Activated T-cell treated with anti-CD3 and anti-CD28 coated beads for 24 hours (primary cell): ENCODE measurements around the gene KLC1.
A peak's percentile ranks its signal among the peaks of the same experiment; 100 is the strongest.

Experiments used
- DNase-seq: peaks from one replicate; pipeline ENCODE4 v3.0.0-alpha.2; 2020; ENCODE audit warnings: low read depth

KLC1 gene

GRCh38 chr14:103735815-103736545, 107.0 kb downstream of the KLC1 start:
- no peak for DNase-seq

- no peak for DNase-seq
Measured at GRCh38 chr14:103736546-103737431, 107.8 kb downstream of the KLC1 start.

- no peak for DNase-seq
Measured at GRCh38 chr14:103737432-103738045, 108.5 kb downstream of the KLC1 start.

GRCh38 chr14:103738166-103738565, 109.2 kb downstream of the KLC1 start:
- no peak for DNase-seq

- DNase-seq: no peak
Measured at GRCh38 chr14:103738701-103739451, 109.9 kb downstream of the KLC1 start.

GRCh38 chr14:103739466-103739792, 110.4 kb downstream of the KLC1 start:
- DNase-seq: no peak

- no peak for DNase-seq
Measured at GRCh38 chr14:103739793-103740501, 110.9 kb downstream of the KLC1 start.

- no peak for DNase-seq
Measured at GRCh38 chr14:103740991-103741689, 112.1 kb downstream of the KLC1 start.

GRCh38 chr14:103741876-103742275, 112.9 kb downstream of the KLC1 start:
- no peak for DNase-seq

GRCh38 chr14:103742499-103743255, 113.7 kb downstream of the KLC1 start:
- no peak for DNase-seq

GRCh38 chr14:103743691-103744090, 114.7 kb downstream of the KLC1 start:
- DNase-seq: no peak

- DNase-seq: no peak
Measured at GRCh38 chr14:103744621-103745395, 115.8 kb downstream of the KLC1 start.

- no peak for DNase-seq
Measured at GRCh38 chr14:103745424-103745823, 116.4 kb downstream of the KLC1 start.

- DNase-seq: no peak
Measured at GRCh38 chr14:103746701-103747100, 117.7 kb downstream of the KLC1 start.

GRCh38 chr14:103748534-103748857, 119.5 kb downstream of the KLC1 start:
- peak; percentile 29 for DNase-seq

GRCh38 chr14:103749452-103749851, 120.4 kb downstream of the KLC1 start:
- no peak for DNase-seq

- no peak for DNase-seq
Measured at GRCh38 chr14:103749860-103750259, 120.8 kb downstream of the KLC1 start.
